GM12878 (cell line): ENCODE data around the gene MESD. TPM values are rescaled to one million over a fixed set of nuclear protein-coding genes. Genes with fewer than 3 reads are reported as not detected.

Experiments used
- BCL11A ChIP-seq: IDR thresholded peaks from 2 replicates; pipeline ENCODE4 v1.6.1; 2011; ENCODE audit warnings: low read depth, low read length
- CBX5 ChIP-seq: sonication (generic); IDR thresholded peaks from 2 replicates; pipeline ENCODE4 v1.6.1; 2016; ENCODE audit warnings: low read depth, moderate library complexity, mild to moderate bottlenecking, inconsistent platforms
- CHD4 ChIP-seq: fragments of 200-600 bp; sonication (generic); IDR thresholded peaks from 2 replicates; pipeline ENCODE4 v1.6.1; 2016; ENCODE audit warnings: mild to moderate bottlenecking
- CUX1 ChIP-seq: IDR thresholded peaks from 2 replicates; pipeline ENCODE4 v1.6.1; 2012; ENCODE audit warnings: improper control_type of control experiment, low read depth, low read length; ENCODE audit not compliant: insufficient replicate concordance
- EGR1 ChIP-seq, 2 experiments: IDR thresholded peaks; 1 replicate in 1 of 2; 2 replicates in 1 of 2; pipeline ENCODE4 v1.6.1; 2011 to 2012; ENCODE audit warnings: low read depth in 2 of 2, low read length in 2 of 2, borderline replicate concordance in 1 of 2, mild to moderate bottlenecking in 1 of 2, moderate library complexity in 1 of 2
- ESRRA ChIP-seq: IDR thresholded peaks from 2 replicates; pipeline ENCODE4 v1.6.1; 2012; ENCODE audit warnings: mild to moderate bottlenecking, low read length, improper control_type of control experiment
- ETV6 ChIP-seq, 2 experiments: fragments of 450-650 bp in 1 of 2; IDR thresholded peaks in 1 of 2; conservative IDR thresholded peaks in 1 of 2; 2 replicates each; pipeline ENCODE4 v1.6.1; 2014; ENCODE audit warnings: antibody characterized with exemption in 1 of 2, borderline replicate concordance in 1 of 2, low read depth in 1 of 2, mild to moderate bottlenecking in 1 of 2, moderate library complexity in 1 of 2
- FOXM1 ChIP-seq: IDR thresholded peaks from 2 replicates; pipeline ENCODE4 v1.6.1; 2012; ENCODE audit warnings: low read depth, mild to moderate bottlenecking, inconsistent platforms, low read length, moderate library complexity
- JUND ChIP-seq: IDR thresholded peaks from 2 replicates; pipeline ENCODE4 v1.6.1; 2012; ENCODE audit warnings: low read depth, mild to moderate bottlenecking, low read length, improper control_type of control experiment, moderate library complexity
- MEF2A ChIP-seq: IDR thresholded peaks from 2 replicates; pipeline ENCODE4 v1.6.1; 2011; ENCODE audit warnings: low read depth, mild to moderate bottlenecking, low read length, moderate library complexity; ENCODE audit not compliant: insufficient read depth
- NFYB ChIP-seq: IDR thresholded peaks from 2 replicates; pipeline ENCODE4 v1.6.1; 2011; ENCODE audit warnings: low read depth, mild to moderate bottlenecking, low read length, improper control_type of control experiment, moderate library complexity; ENCODE audit not compliant: insufficient read depth
- NRF1 ChIP-seq: conservative IDR thresholded peaks from 2 replicates; pipeline ENCODE4 v1.6.1; 2011; ENCODE audit warnings: mild to moderate bottlenecking, low read depth, low read length, improper control_type of control experiment
- POU2F2 ChIP-seq: IDR thresholded peaks from 3 replicates; pipeline ENCODE4 v1.6.1; 2011; ENCODE audit warnings: low read depth, mild to moderate bottlenecking, low read length, borderline replicate concordance
- RBBP5 ChIP-seq: fragments of 200-600 bp; sonication (generic); conservative IDR thresholded peaks from 2 replicates; pipeline ENCODE4 v1.6.1; 2016
- SMC3 ChIP-seq: IDR thresholded peaks from 2 replicates; pipeline ENCODE4 v1.6.1; 2011; ENCODE audit warnings: low read length, improper control_type of control experiment, borderline replicate concordance
- SPI1 ChIP-seq: IDR thresholded peaks from 2 replicates; pipeline ENCODE4 v1.6.1; 2011; ENCODE audit warnings: low read depth, mild to moderate bottlenecking, low read length, moderate library complexity, borderline replicate concordance; ENCODE audit not compliant: insufficient read depth
- STAT3 ChIP-seq: IDR thresholded peaks from 2 replicates; pipeline ENCODE4 v1.6.1; 2011; ENCODE audit warnings: low read depth, low read length, improper control_type of control experiment
- TARDBP ChIP-seq: IDR thresholded peaks from 2 replicates; pipeline ENCODE4 v1.6.1; 2016; ENCODE audit warnings: borderline replicate concordance
- ZBED1 ChIP-seq: IDR thresholded peaks from 2 replicates; pipeline ENCODE4 v1.6.1; 2016; ENCODE audit warnings: borderline replicate concordance
- ZBTB40 ChIP-seq: fragments of 450-650 bp; IDR thresholded peaks from 2 replicates; pipeline ENCODE4 v1.6.1; 2016; ENCODE audit warnings: mild to moderate bottlenecking, moderate library complexity, borderline replicate concordance
- ZNF384 ChIP-seq: IDR thresholded peaks from 2 replicates; pipeline ENCODE4 v1.6.1; 2012; ENCODE audit warnings: low read depth, mild to moderate bottlenecking, low read length, improper control_type of control experiment, borderline replicate concordance
- polyA plus RNA-seq, 11 experiments: library from polyadenylated mRNA; depleted of rRNA in 4 of 11; unstranded in 6 of 11; stranded (reverse) in 5 of 11; fragments of >200 nt; fragmentation: Nextera tagmentation in 4 of 11; fragmentation: Illumina TruSeq in 1 of 11; extraction: Ambion mirVana in 4 of 11; extraction: Trizol in 1 of 11; gene quantifications; 1 replicate in 1 of 11; 2 replicates in 10 of 11; pipeline versions ENCODE4 v1.2.1 to v1.2.3, GENCODE V29; 2011 to 2016; ENCODE audit warnings: inconsistent platforms in 2 of 11, missing spikeins in 2 of 11, low read depth in 1 of 11
- total RNA-seq, 4 experiments: library from RNA; depleted of rRNA in 3 of 4; stranded (reverse); fragments of >200 nt in 3 of 4; fragmentation: Illumina TruSeq in 1 of 4; extraction: Trizol in 1 of 4; gene quantifications; 2 replicates each; pipeline versions ENCODE4 v1.2.1 to v1.2.3, GENCODE V29; 2013 to 2021

Gene MESD
- total and polyA plus RNA-seq, 10 of the 15 experiments (the other 5 are each of a cell fraction or from before 2014, with no cell fraction given), result 10.2 to 39.8 (median 20.9) TPM

GRCh38 chr15:81023483-81024264, 34.1 kb upstream of the MESD start (continued):
- no peak; the same call in 1 of the 2 replicates for TF ChIP-seq ZBTB40
- no peak for TF ChIP-seq NFYB
- TF ChIP-seq SPI1, result peak; percentile 65
- no peak for TF ChIP-seq CHD4
- TF ChIP-seq RBBP5, result 0 out of 2 replicates have a peak, but pooled peaks have one; percentile 25
- peak in 1 of 2 experiments; percentile 98; a peak in 2 of 4 replicates for TF ChIP-seq ETV6 (conservative IDR thresholded peaks at IDR 0.05 in 1 of 2, IDR thresholded peaks at IDR 0.05 in 1 of 2; ENCODE audit: borderline replicate concordance in 1 of 2, low read depth in 1 of 2)
- no peak for TF ChIP-seq NRF1
- 0 out of 2 replicates have a peak, but pooled peaks have one; percentile 8 for TF ChIP-seq CBX5
- TF ChIP-seq CUX1, result peak; percentile 38
- TF ChIP-seq STAT3, result peak; percentile 93
- peak; percentile 75 for TF ChIP-seq MEF2A
- TF ChIP-seq JUND, result peak; percentile 95
- no peak for TF ChIP-seq TARDBP
- TF ChIP-seq FOXM1, result peak; percentile 93
- TF ChIP-seq ZBED1, result peak; percentile 90
- peak; percentile 92; the same call in 2 of the 3 replicates for TF ChIP-seq POU2F2
- TF ChIP-seq EGR1 (IDR thresholded peaks at IDR 0.05; ENCODE audit: borderline replicate concordance in 1 of 2, low read depth in 2 of 2, low read length in 2 of 2), result no peak
- TF ChIP-seq ZNF384, result peak; percentile 64; the same call in 1 of the 2 replicates
- no peak for TF ChIP-seq SMC3
- TF ChIP-seq ESRRA, result no peak
- peak; percentile 98 for TF ChIP-seq BCL11A
